Measurements from ENCODE around the gene CDC37.

GRCh38 chr19:10430505-10431253 lies 27.3 kb upstream of the CDC37 start:
- TF ChIP-seq SUZ12 (IDR thresholded peaks at IDR 0.05; ENCODE audit: extremely low read depth, insufficient read depth, insufficient read length) (no peak), YY1 (IDR thresholded peaks at IDR 0.05; ENCODE audit: insufficient read depth, insufficient read length) (no peak), ZNF274 (IDR thresholded peaks at IDR 0.05; ENCODE audit: low read depth, low read length) (no peak)

All from NT2/D1 (cell line).